ENCODE results near the gene RAPGEF6. TPM values are rescaled to one million over a fixed set of nuclear protein-coding genes. Genes with fewer than 3 reads are reported as not detected.

The RAPGEF6 gene
- total RNA-seq, 1 donor from 2014 or later, result 22.9 TPM

DNA sequence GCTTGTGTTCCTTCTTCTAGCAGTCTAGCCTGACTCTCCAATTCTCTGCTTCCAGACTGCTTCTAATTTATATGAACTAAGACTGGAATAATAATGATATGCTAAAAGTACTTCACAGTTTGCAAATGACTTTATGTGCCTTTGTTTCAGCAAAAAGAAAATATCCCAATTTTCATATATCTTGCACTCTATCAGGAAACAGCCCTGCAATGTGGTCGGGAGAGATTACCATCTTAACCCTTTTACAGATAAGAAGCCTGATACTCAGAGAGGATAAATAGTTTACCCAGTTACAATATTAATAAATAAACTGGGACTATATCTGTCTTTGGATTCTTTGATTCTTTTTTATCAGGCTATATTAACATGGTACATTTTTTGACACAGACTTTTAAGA, 245.2 kb downstream of the RAPGEF6 start:
- intact Hi-C loops (cut with DNase I), result loop anchor here (10.0 kb wide), 1 partner anchor 125 kb away; the partner anchor contains the start of gene CDC42SE2
- Histone ChIP-seq H3K4me1 (peaks cover 3 to 10% of the 10 kb centered on the region in 2 donors), H3K27ac (no peak overlapping the region), H3K9me3 (no peaks in the 10 kb centered on the region), H3K36me3 (peaks cover 3 to 6% of the 10 kb centered on the region in 2 donors), H3K27me3 (no peaks in the 10 kb centered on the region), H3K4me3 (no peak overlapping the region)
- no peak for DNase-seq (ENCODE audit: low spot score in 2 of 2)
- TF ChIP-seq, protein P1, sequence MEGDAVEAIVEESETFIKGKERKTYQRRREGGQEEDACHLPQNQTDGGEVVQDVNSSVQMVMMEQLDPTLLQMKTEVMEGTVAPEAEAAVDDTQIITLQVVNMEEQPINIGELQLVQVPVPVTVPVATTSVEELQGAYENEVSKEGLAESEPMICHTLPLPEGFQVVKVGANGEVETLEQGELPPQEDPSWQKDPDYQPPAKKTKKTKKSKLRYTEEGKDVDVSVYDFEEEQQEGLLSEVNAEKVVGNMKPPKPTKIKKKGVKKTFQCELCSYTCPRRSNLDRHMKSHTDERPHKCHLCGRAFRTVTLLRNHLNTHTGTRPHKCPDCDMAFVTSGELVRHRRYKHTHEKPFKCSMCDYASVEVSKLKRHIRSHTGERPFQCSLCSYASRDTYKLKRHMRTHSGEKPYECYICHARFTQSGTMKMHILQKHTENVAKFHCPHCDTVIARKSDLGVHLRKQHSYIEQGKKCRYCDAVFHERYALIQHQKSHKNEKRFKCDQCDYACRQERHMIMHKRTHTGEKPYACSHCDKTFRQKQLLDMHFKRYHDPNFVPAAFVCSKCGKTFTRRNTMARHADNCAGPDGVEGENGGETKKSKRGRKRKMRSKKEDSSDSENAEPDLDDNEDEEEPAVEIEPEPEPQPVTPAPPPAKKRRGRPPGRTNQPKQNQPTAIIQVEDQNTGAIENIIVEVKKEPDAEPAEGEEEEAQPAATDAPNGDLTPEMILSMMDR (IDR thresholded peaks at IDR 0.05), result no peak

DNA sequence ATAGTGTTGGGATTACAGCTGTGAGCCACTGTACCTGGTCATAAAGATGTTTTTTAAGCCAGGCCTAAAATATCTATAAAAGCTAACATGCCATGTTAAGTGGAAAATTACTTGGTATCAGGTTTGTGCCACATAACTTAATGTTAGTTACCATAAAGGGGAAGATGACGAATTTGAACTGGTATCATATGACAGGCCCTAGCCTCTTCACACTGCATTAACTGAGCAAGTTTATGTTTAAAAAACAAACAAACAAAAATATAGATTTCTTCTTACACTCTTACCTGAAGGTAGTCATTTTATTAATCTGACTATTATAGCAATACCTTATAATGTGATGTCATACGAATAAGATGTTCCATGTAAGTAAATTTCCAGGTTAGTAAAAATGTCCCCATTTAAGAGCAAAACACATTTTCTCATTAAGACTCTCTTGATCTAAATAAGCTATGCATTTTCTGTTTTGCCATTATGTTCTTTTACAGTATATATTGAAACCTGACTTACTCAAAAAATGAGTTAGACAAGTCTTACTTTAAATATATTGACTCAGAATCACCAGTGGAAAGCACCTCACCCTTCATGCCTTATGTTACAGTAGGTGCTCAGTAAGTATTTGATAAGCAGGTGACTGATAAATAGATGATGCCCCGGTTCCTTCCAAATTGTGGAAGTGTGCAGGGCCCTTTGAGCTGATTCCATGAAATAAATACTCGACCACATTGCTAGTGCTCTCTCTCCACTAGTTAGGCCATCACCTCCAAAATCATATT, 245.7 kb downstream of the RAPGEF6 start:
- peaks cover 3 to 14% of the 10 kb centered on the region in 2 donors for H3K4me1 ChIP-seq
- no peak overlapping the region for H3K27ac ChIP-seq
- DNase-seq (ENCODE audit: low spot score in 2 of 2), result no peak
- no peak overlapping the region for H3K4me3 ChIP-seq
- intact Hi-C loops (cut with DNase I), result loop anchor here (10.0 kb wide), 1 partner anchor 124 kb away; the partner anchor contains the start of gene CDC42SE2
- H3K27me3 ChIP-seq, result no peaks in the 10 kb centered on the region
- TF ChIP-seq, protein P1 (IDR thresholded peaks at IDR 0.05), result no peak
- no peaks in the 10 kb centered on the region for H3K9me3 ChIP-seq
- peaks cover 3 to 6% of the 10 kb centered on the region in 2 donors for H3K36me3 ChIP-seq

DNA sequence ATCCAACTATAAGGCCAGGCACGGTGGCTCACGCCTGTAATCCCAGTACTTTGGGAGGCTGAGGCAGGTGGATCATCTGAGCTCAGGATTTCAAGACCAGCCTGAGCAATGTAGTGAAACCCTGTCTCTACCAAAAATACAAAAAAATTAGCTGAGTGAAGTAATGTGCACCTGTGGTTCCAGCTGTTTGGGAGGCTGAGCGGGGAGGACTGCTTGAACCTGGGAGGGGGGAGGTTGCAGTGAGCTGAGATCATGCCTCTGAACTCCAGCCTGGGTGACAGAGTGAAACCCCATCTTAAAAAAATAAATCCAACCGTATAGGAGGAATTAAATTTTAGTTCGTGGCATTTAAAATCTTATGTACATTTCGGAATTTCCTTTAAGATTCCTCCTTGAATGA, 247.8 kb downstream of the RAPGEF6 start:
- DNase-seq (ENCODE audit: low spot score in 2 of 2), result no peak
- no peaks in the 10 kb centered on the region for H3K9me3 ChIP-seq
- H3K36me3 ChIP-seq, result peaks cover 3 to 6% of the 10 kb centered on the region in 2 donors
- peaks cover 0 to 4% of the 10 kb centered on the region in 2 donors for H3K4me1 ChIP-seq
- no peak overlapping the region for H3K4me3 ChIP-seq
- TF ChIP-seq, protein P1 (IDR thresholded peaks at IDR 0.05), result no peak
- intact Hi-C loops (cut with DNase I), result loop anchor here (10.0 kb wide), 1 partner anchor 122 kb away; the partner anchor contains the start of gene CDC42SE2
- H3K27ac ChIP-seq, result no peak overlapping the region
- H3K27me3 ChIP-seq, result no peaks in the 10 kb centered on the region

GRCh38 chr5:131386779-131387178, 248.2 kb downstream of the RAPGEF6 start:
- TF ChIP-seq, protein P1 (IDR thresholded peaks at IDR 0.05), result no peak
- Histone ChIP-seq H3K36me3 (peaks cover 3 to 6% of the 10 kb centered on the region in 2 donors), H3K27ac (no peak overlapping the region), H3K4me3 (no peak overlapping the region), H3K9me3 (no peaks in the 10 kb centered on the region), H3K4me1 (peaks cover 0 to 4% of the 10 kb centered on the region in 2 donors), H3K27me3 (no peaks in the 10 kb centered on the region)
- intact Hi-C loops (cut with DNase I), result loop anchor here (10.0 kb wide), 1 partner anchor 122 kb away; the partner anchor contains the start of gene CDC42SE2
- DNase-seq (ENCODE audit: low spot score in 2 of 2), result no peak

DNA sequence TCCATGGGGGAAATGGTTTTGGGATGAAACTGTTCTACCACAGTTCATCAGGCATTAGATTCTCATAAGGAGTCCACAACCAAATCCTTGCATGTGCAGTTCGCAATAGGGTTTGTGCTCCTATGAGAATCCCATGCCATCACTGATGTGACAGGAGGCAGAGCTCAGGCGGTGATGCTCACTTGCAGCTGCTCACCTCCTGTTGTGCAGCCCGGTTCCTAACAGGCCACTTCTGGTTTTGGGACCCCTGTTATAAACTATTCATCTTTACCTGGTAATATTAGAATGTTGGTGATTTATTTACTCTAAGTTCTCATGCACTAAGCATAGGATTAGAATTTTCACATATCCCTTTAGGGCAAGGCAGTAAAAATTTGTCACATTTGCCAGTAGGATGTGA, 248.9 kb downstream of the RAPGEF6 start:
- H3K27ac ChIP-seq, result no peak overlapping the region
- intact Hi-C loops (cut with DNase I), result loop anchor here (10.0 kb wide), 1 partner anchor 121 kb away; the partner anchor contains the start of gene CDC42SE2
- TF ChIP-seq, protein P1 (IDR thresholded peaks at IDR 0.05), result no peak

More for the DNA sequence above, 248.9 kb downstream of the RAPGEF6 start:
- Histone ChIP-seq H3K27me3 (no peaks in the 10 kb centered on the region), H3K4me3 (no peak overlapping the region), H3K36me3 (peaks cover 3 to 4% of the 10 kb centered on the region in 2 donors), H3K9me3 (no peaks in the 10 kb centered on the region), H3K4me1 (peaks cover 0 to 4% of the 10 kb centered on the region in 2 donors)
- no peak for DNase-seq (ENCODE audit: low spot score in 2 of 2)
